H4 (cell line): Measurements from ENCODE around the gene ACADSB. TPM values are rescaled to one million over a fixed set of nuclear protein-coding genes. Genes with fewer than 3 reads are reported as not detected.
A peak's percentile ranks its signal among the peaks of the same experiment; 100 is the strongest.

ENCODE experiments used
- DNase-seq: peaks from one replicate; pipeline ENCODE4 v3.0.0-alpha.2; 2015; ENCODE audit warnings: low spot score
- total RNA-seq: library from RNA; depleted of rRNA; stranded (reverse); fragments of >200 nt; shearing (Covaris generic); gene quantifications from 2 replicates; pipeline ENCODE4 v1.2.3, GENCODE V29; 2014

Gene ACADSB
- total RNA-seq, 1 experiment from 2014 or later: 6.6 TPM

DNA sequence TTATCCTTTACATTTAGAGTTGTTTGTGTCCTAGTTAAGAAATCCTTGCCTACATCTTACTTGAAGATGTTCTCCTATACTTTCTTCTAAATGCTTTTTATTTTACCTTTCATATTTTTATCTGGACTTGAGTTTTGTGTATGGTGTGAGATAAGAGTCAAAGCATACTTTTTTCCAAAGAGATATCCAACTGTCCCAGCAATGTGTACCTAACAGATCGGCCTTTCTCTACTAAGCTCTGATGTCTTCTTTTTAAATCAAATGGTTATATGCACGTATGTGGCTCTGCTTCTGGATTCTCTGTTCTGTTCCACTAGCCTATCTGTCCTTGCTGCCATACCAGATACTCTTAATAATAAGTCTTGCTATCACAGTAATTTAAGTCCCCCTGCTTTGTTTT, 7.4 kb upstream of the ACADSB start:
- DNase-seq: no peak

DNA sequence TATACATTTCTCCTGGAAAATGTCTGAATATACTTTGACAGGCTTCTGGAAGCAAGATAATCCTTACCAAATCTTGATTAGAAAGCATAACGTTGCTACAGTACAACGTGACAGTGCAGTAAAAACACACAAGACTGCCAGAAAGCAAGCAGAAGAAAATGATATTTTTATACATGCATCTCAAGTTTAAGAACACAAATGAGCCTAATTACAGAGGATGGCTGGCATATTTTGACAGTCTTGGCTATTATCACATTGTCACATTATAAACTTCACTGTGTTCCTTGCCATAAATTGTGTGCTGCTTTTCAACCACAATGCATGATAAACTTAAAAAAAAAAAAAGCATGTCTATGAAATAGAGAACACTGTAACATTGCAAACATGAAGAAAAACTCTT, 4.5 kb upstream of the ACADSB start:
- no peak for DNase-seq

DNA sequence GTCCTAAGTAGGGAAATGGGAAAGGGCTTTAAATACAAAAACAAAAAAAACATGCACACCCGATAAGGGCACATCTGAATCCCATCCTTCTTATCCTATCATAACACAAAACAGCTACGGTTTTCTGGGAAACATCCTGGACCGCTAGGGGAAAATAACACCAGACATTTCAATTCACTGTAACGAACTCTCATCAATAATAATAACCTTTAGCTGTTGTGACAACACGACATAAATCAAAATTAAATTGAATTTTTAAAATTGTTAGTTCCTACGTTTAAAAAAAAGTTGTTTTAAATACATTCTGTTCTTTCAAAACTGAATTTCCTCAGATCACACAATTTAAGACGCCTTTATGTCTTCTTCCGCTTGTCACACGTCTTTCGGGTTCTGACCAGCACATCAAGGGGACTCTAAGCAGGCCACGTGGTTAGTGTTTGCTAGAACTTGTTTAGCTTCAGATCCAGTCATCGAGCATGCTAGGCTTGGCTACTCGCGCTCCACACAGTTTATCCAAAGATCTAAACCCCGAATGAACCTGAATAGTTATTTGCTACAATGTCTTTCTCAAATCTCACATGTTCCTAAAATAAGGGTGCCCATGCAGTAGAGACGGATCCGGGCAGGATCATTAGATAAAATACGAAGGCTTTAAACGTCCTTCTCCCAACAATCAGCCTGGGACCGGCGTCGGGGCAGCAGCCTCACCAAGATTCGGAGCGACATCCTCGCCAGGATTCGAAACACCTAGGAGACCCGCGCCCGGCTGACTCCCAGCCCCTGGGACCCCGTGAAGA, 1.1 kb upstream of the ACADSB start:
- DNase-seq: peak; percentile 27

DNA sequence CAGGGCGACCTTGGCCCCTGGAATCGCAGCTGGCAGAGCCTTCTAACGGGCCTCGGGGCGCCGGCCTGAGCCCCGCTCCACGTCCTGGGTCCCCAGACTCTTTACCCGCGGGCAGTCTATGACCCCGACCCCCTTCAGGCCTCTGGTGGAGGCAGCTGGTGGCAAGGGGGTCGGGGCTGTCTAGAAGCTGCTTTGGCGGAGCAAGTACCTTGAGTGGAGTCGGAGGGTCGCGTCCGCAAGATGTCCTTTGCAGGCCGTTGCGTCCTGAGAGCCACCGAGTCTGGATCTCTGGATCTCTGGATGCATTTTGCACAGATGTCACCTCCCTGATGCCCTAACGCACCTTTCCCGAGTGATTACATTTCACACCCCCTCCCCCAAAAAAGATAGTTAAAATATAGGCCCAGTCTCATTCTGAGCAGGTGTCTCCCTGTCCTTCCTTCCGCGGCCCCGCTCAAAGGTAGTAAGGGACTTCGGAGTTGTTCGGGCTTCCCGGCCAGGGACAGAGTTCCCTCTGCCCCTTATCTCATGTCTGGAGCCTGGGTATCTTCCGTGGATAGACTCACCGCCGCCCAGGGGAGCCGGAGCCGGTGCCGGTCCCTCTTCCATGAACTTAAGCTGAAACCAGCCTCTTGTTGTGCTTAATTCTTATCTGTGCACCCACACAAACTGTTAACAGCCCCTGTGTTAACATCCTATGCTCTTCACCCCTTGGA, 457 bp downstream of the ACADSB start:
- no peak for DNase-seq

DNA sequence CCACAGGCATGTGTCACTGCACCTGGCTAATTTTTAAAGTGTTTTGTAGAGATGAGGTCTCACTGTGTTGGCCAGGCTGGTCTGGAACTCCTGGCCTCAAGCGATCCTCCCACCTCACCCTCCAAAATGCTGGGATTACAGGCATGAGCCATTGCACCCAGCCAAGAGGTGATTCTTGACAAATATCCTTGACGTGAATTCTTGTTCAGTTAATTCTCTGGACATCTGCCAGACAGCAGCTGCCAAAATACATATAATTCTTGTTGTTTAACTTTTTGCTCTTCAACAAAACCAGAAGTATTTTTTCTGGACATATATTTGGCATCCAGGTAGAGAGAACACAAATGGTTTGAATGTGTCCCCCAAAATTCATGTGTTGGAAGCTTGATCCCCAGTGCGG, 3.2 kb downstream of the ACADSB start:
- DNase-seq: no peak

DNA sequence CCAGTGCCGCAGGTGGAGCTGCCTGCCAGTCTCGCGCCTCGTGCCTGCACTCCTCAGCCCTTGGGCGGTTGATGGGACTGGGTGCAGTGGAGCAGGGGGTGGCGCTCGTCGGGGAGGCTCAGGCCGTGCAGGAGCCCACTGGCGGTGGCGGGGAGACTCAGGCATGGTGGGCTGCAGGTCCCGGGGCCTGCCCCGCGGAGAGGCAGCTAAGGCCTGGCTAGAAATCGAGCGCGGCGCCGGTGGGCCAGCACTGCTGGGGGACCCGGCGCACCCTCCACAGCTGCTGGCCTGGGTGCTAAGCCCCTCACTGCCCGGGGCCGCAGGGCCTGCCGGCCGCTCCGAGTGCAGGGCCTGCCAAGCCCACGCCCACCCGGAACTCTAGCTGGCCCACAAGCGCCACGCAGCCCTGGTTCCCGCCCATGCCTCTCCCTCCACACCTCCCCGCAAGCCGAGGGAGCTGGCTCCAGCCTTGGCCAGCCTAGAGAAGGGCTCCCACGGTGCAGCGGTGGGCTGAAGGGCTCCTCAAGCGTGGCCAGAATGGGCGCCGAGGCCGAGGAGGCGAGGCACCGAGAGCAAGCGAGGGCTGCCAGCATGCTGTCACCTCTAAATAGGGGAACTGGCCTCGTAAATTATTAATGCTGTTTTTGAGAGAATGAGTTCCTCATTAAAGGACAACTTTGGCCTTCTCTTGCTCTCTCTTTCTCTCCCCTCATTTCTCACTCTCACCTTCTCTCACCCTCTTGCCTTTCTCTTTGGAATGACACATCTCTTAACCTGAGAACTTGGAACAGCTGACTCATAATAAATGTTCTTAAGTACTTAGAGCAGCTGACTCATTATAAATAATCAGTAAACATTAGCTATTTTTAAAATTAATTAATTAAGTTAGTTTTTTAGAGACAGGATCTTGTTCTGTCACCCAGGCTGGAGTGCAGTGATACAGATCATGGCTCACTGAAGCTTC, 4.9 kb downstream of the ACADSB start:
- no peak for DNase-seq

DNA sequence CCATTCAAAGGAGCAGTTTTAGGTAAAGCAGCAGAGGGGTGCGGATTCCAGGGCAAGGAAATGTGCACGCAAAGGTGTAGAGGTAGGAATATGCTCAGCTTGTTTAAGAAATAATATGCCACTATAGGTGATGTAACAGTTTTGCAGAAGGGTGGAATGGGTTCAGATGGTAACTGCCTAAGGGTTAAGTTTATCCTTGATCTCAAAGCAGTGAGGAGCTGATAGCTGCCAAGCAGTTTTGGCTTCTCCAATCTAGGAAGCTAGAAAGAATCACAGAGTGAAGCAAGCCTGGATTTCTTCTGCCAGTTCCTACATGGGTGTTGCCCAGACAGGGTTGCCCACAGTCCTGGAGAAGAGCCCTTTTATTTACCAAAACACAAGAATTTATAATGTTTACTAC, 6.0 kb downstream of the ACADSB start:
- no peak for DNase-seq

DNA sequence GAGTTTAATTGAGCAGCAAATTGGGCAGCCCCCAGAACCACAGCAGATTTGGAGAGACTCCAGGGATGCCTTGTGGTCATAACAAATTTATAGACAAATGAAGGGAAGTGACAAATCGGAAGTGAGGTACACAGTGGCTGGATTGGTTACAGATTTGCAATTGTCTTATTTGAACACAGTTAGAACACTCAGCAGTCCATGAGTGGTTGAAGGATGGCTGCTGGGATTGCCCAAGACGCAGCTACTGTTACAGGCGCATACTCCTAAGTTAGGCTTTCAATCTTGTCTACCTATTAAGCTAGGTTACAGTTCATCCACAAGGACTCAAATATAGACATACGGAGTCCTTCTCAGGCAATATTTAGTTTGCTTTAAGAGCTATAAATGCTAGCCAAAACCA, 7.4 kb downstream of the ACADSB start:
- no peak for DNase-seq

DNA sequence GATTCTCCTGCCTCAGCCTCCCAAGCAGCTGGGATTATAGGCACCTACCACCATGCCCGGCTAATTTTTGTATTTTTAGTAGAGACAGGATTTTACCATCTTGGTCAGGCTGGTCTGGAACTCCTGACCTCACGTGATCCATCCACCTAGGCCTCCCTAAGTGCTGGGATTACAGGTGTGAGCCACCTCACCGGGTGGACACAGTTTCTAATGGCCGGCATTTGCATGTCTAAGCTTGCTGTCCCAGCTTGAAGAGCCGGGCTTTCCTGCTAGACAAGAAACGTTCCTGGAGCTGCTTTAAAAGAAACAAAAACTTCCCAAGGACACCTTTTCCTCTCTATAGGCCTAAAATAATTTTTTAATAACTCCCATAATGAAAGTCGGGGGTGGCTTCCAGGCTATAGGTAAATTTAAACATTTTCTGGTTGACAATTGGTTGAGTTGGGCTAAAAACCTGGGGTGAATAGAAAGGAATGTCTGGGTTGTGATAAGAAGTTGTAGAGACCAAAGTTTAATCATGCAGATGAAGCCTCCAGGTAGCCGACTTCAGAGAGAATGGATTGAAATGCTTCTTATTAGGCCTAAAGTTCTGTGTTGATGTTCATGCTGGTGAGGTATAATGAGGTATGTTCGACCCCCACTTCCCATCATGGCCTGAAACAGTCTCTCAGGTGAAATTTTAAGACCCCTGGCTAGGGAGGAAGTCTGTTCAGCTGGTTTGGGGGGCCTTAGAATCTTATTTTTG, 8.8 kb downstream of the ACADSB start:
- no peak for DNase-seq

DNA sequence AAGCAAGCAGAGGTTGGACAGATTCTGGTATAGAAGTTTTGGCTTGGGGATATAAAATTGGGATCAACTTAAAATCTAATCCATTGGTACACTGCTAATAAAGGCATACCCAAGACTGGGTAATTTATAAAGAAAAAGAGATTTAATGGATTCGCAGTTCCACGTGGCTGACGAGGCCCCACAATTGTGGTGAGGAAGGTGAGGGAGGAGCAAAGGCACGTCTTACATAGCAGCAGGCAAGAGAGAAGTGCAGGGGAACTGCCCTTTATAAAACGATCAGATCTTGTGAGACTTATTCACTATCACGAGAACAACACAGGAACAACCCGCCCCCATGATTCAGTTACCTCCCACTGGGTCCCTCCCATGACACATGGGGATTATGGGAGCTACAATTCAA, 9.7 kb downstream of the ACADSB start:
- no peak for DNase-seq

DNA sequence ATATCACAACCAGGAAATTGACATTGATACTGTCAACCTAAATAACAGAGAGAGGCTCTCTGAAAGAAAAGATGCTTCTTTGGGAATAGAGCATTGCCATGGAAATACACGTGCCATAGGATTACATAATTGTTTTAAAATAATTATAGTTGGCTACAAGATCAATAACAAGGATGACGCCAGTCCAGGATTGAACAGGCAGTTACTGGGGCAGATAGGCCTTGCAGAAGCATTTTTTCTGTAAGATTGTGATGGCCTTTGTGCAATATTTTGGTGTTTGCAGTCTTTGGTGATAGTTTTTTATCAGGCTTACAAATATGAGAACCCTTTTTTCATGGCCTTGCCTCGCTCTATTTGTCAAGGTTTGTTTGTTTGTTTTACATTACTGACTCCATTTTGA, 10.5 kb downstream of the ACADSB start:
- DNase-seq: no peak

DNA sequence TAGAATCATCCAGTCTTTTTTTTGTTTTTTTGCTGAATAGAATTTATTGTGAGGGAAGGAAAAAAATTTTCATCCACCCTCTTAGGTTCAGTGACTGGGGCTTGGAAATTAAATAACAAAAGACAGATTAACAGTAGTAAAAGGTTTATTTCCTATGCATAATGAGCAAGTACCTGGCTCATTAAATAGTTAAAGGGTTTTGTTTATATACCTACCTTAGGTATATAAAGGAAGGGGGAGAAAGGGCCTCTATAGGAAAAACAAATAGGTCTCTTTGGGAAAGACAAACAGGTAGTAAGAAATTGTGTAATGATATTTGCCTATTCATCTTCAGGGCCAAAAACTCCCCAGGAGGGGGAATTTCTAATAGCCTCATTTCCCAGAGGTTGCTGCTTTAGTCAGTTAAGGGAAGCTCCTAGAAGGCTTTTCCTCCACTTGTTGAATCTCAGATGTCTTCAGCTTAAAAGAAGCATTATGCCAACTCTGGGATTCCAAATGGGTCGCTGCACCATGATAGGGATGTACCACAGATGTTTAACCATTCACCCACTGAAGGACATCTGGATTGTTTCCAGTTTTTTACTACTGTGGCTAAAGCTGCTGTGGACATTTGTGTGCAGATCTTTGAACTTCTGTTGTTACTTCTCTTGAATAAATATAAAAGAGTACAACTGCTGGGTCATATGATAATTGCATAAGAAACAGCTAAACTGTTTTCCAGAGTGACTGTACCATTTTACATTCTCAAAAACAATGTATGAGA, 11.3 kb downstream of the ACADSB start:
- no peak for DNase-seq

DNA sequence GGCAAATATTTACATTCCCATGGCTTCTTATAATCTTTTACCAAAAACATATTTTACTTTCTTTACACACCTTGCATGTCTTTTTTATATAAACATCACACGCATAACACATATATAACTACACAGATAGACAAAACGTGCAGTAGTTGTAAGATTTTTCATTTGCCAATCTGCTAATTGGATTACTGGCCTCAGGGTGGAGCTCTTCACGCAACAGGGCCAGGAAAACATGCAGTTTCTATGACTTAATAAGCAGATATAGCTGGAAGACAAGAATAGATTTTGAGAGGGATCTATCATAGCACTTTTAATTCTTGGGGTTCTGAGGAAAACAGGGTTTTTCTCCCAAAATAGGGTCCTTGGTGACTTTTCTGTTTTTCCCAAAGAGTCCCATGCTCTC, 12.7 kb downstream of the ACADSB start:
- DNase-seq: no peak

DNA sequence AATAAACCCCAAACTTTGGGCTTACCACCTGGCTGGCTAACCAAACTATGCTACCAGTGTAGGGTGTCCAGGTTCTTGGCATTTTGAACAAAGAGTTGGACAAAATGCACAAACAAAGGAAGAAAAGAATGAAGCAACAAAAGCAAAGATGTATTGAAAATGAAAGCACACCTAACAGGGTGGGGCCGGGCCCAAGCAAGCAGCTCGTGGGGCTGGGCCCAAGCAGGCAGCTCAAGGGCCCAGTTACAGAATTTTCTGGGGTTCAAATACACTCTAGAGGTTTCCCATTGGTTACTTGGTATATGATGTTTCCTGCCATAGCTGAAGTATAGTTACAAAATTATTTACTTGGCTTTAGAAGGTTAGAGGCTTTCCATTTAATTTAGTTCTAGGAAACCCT, 15.7 kb downstream of the ACADSB start:
- no peak for DNase-seq

DNA sequence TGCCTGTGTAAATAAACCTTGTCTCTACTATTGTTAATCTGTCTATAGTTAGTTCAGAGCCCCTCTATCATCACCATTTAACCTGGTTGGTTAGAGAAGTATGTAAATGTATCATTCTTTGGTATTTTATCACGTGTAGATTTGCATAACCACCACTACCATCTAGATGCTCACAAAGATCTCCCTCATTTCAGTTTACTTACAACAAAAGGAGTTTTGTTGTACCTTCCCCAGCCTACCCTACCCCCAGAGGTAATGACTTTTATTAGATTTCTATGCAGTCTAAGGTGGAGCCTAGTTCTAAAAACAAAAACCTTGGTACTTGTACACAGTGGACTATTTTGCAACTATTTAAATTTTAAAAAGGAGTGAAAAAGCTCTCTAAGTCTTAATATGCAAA, 17.5 kb downstream of the ACADSB start:
- no peak for DNase-seq

DNA sequence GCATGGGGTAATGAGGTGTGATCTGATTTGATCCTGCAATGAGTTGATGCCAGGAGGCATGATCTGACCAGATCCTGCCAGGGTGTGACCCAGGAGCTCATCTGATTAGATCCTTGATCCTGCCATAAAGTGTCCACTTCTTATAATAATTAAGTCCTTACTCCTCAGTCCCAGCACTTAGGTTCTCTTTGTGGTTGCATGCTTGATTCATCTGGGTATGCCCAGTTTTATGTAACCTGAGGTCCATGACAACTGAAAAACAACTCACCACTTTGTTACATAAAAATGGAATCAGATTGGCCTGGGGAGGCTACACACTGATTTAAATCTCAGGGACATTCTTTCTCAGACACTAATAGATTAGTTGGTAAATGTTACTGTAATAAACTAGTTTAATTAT, 19.1 kb downstream of the ACADSB start:
- no peak for DNase-seq

DNA sequence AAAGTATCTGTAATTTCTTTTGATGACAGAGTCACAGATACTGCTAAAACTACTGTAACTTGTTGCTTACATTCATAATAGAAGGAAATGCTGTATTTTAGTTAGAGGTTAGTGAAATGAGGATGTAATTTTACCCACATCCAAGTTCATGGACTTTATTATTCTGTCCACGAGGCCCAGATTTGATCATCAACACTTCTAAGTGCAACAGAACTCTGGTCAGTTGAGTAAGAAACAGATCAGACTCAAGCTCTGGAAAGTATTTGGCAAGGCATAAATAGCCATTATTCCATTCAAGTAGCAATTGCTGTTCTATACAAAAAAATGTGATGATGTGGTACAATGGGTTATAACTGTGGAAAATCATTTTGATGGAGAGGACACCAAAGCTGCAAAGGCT, 22.3 kb downstream of the ACADSB start:
- DNase-seq: no peak

DNA sequence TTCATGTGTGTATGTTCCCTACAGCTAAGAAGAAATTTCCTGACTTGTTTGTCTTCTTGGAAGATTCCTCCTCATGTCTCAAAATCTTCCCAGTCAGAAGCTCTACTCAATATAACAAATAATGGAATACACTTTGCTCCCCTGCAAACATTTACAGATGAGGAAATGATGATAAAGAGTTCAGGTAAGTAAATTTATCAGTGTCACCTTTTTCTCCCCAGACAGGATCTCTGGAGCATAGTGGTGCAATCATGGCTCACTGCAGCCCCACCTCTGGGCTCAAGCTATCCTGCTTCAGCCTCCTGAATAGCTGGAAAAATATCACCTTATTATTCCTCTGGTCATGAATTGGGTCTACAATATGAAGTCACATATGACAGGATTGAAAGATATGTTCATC, 25.5 kb downstream of the ACADSB start:
- DNase-seq: no peak

DNA sequence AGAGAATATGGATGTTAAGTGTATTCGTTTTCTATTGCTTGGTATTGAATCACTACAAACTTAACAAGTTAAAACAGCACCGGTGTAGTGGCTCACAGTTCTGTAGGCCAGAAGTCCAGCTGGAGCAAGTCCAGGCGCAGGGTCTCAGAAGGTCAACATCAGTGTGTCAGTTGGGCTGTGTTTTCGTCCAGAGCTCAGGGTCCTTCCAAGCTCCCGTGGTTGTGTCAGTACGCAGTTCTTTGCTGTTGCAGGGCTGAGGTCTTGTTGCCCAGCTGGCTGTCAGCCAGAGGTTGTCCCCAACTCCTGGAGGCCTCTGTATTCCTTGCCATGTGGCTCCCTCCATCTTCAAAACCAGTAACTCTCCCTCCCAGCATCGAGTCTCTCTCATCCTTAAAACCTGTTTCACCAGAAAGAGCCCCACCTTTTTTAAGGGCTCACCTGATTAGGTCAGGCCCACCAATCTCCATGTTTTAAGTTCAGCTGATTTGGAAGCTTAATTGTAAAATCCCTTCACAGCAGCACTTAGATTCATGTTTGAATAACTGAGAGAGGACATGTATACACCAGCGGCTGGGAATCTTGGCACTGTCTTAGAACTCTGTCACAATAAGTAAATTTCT, 26.8 kb downstream of the ACADSB start:
- no peak for DNase-seq
